Large intestine (tissue), 3 donors: ENCODE results near the gene ZEB1. TPM values are rescaled to one million over a fixed set of nuclear protein-coding genes. Genes with fewer than 3 reads are reported as not detected.
A peak's percentile ranks its signal among the peaks of the same experiment; 100 is the strongest.

Source experiments
- DNase-seq, 2 donors: peaks; one replicate each; pipeline versions ENCODE4 v3.0.0 to v3.0.0-alpha.2; 2013
- H3K27ac ChIP-seq: one replicate; pipeline ENCODE4 v1.5.1; 2013; ENCODE audit warnings: low read length
- H3K27me3 ChIP-seq: 2 replicates; pipeline ENCODE4 v1.6.1; 2013; ENCODE audit warnings: low read length; ENCODE audit not compliant: control insufficient read depth, insufficient read depth
- H3K36me3 ChIP-seq: 2 replicates; pipeline ENCODE4 v1.6.1; 2013; ENCODE audit warnings: low read length; ENCODE audit not compliant: control insufficient read depth, insufficient read depth
- H3K4me1 ChIP-seq: one replicate; pipeline ENCODE4 v1.6.1; 2013; ENCODE audit warnings: low read length; ENCODE audit not compliant: control insufficient read depth, insufficient read depth
- H3K4me3 ChIP-seq: one replicate; pipeline ENCODE4 v1.5.1; 2013; ENCODE audit warnings: low read length
- H3K9me3 ChIP-seq: one replicate; pipeline ENCODE4 v1.6.1; 2013; ENCODE audit warnings: mild to moderate bottlenecking, low read depth, low read length, moderate library complexity; ENCODE audit not compliant: control insufficient read depth
- WGBS: methylation state at CpG from one replicate; pipeline ENCODE4 v1.1.5; 2013; ENCODE audit warnings: low lambda C conversion rate; ENCODE audit not compliant: insufficient coverage; 5-methylcytosine and 5-hydroxymethylcytosine counted together
- polyA plus RNA-seq: library from polyadenylated mRNA; unstranded; fragments of 120-200 nt; gene quantifications from one replicate; pipeline ENCODE4 v1.2.1, GENCODE V29; 2013

Gene ZEB1
- polyA plus RNA-seq, 1 donor, result 25.1 TPM

GRCh38 chr10:31479752-31480151 is 160.7 kb downstream of the ZEB1 start:
- Histone ChIP-seq H3K4me3 (no peak overlapping the region), H3K36me3 (no peaks in the 10 kb centered on the region), H3K9me3 (peaks cover 3% of the 10 kb centered on the region), H3K27ac (no peak overlapping the region), H3K27me3 (no peaks in the 10 kb centered on the region), H3K4me1 (no peaks in the 10 kb centered on the region)
- no peak for DNase-seq

- Histone ChIP-seq H3K4me1 (no peaks in the 10 kb centered on the region), H3K27ac (no peak overlapping the region), H3K9me3 (no peaks in the 10 kb centered on the region), H3K4me3 (no peak overlapping the region), H3K36me3 (no peaks in the 10 kb centered on the region), H3K27me3 (no peaks in the 10 kb centered on the region)
- DNase-seq, result no peak
- no CpG with 5 or more reads among the region's 2 CpGs for whole genome bisulfite sequencing
Measured at GRCh38 chr10:31483546-31483945, 164.5 kb downstream of the ZEB1 start.

DNA sequence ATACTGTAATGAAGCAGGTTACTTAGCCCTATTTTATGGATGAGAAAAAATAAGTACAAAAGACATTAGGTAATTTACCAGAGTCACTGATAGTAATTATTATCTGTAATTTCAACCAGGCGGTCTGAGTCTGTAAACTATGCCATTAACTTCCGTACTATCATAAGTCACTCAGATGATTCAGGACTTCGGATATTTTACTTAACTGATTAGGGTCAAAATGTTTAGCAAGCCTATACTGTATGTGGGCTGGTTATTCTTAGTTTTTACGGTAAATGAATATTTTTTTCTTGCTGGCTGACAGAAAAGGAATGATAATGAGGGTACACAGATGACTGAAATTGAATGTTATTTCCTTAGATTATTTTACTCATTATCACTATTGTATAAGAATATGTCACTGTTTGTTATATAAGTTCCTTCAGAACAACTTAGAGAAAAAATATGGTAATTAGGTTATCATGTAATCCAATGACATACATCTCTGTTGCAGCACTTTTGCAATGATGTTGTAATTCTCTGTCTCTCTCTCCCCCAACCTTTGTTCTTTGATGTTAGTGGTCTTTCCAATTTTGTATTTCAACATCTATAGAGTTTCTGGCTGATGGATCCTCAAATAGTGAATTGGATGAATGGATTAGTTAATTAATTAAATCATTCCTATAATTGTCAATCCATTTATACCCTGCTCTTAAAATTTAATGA is 165.6 kb downstream of the ZEB1 start:
- DNase-seq, result no peak
- Histone ChIP-seq H3K36me3 (no peaks in the 10 kb centered on the region), H3K4me1 (no peaks in the 10 kb centered on the region), H3K27ac (no peak overlapping the region), H3K4me3 (no peak overlapping the region), H3K27me3 (no peaks in the 10 kb centered on the region), H3K9me3 (no peaks in the 10 kb centered on the region)
- WGBS, result 39% methylated on average over 2 of the region's 4 CpGs

GRCh38 chr10:31490858-31491504 is 172.0 kb downstream of the ZEB1 start:
- H3K36me3 ChIP-seq, result no peaks in the 10 kb centered on the region
- H3K27me3 ChIP-seq, result no peaks in the 10 kb centered on the region
- H3K9me3 ChIP-seq, result peaks cover 4% of the 10 kb centered on the region
- DNase-seq, result peak in 1 of 2 donors; percentile 4
- no peaks in the 10 kb centered on the region for H3K4me1 ChIP-seq
- 100% methylated on average over 1 of the region's 1 CpG for WGBS
- H3K4me3 ChIP-seq, result no peak overlapping the region
- no peak overlapping the region for H3K27ac ChIP-seq

GRCh38 chr10:31507427-31507826 is 188.4 kb downstream of the ZEB1 start:
- no peaks in the 10 kb centered on the region for H3K27me3 ChIP-seq
- H3K9me3 ChIP-seq, result peaks cover 20% of the 10 kb centered on the region
- peaks cover 2% of the 10 kb centered on the region for H3K36me3 ChIP-seq
- DNase-seq, result no peak
- no peak overlapping the region for H3K4me3 ChIP-seq
- H3K27ac ChIP-seq, result no peak overlapping the region
- 67% methylated on average over 2 of the region's 2 CpGs for WGBS
- H3K4me1 ChIP-seq, result no peaks in the 10 kb centered on the region

GRCh38 chr10:31508234-31508633 is 189.2 kb downstream of the ZEB1 start:
- no peaks in the 10 kb centered on the region for H3K4me1 ChIP-seq
- H3K27ac ChIP-seq, result no peak overlapping the region
- H3K9me3 ChIP-seq, result peaks cover 20% of the 10 kb centered on the region
- H3K27me3 ChIP-seq, result no peaks in the 10 kb centered on the region
- peaks cover 2% of the 10 kb centered on the region for H3K36me3 ChIP-seq
- no CpG with 5 or more reads among the region's 4 CpGs for WGBS
- no peak for DNase-seq
- no peak overlapping the region for H3K4me3 ChIP-seq

DNA sequence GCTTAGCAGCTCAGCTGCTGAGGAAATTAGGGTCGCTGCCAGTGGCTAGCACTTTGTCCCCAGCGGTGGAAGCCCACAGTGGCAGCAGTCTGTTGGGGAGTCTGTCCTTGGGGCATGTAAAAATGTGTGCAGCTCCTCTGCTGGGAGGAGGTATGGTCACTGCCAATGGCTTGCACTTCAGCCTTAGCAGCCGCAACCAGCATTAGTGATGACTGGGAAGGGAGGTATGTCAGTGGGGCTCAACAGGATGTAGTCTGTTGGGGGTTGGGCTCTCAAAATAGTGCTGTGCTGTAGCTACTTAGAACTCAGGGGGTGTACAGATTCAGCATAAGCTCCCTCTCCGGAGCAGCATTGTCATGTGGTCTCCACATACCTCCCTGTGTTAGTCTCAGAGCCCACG is 189.9 kb downstream of the ZEB1 start:
- Histone ChIP-seq H3K9me3 (peaks cover 20% of the 10 kb centered on the region), H3K27me3 (no peaks in the 10 kb centered on the region), H3K27ac (no peak overlapping the region), H3K36me3 (peaks cover 2% of the 10 kb centered on the region), H3K4me3 (no peak overlapping the region), H3K4me1 (no peaks in the 10 kb centered on the region)
- DNase-seq, result no peak
- no CpG with 5 or more reads among the region's 5 CpGs for WGBS

- Histone ChIP-seq H3K27me3 (no peaks in the 10 kb centered on the region), H3K36me3 (peaks cover 2% of the 10 kb centered on the region)
Measured at GRCh38 chr10:31509989-31510388, 191.0 kb downstream of the ZEB1 start.

GRCh38 chr10:31515116-31515515 is 196.1 kb downstream of the ZEB1 start:
- no peak for DNase-seq
- Histone ChIP-seq H3K27ac (no peak overlapping the region), H3K27me3 (no peaks in the 10 kb centered on the region), H3K36me3 (no peaks in the 10 kb centered on the region), H3K4me1 (no peaks in the 10 kb centered on the region), H3K4me3 (no peak overlapping the region), H3K9me3 (no peaks in the 10 kb centered on the region)
- WGBS, result 86% methylated on average over 1 of the region's 2 CpGs

More at GRCh38 chr10:31509989-31510388, 191.0 kb downstream of the ZEB1 start:
- DNase-seq, result no peak
- Histone ChIP-seq H3K4me3 (no peak overlapping the region), H3K27ac (no peak overlapping the region), H3K9me3 (peaks cover 20% of the 10 kb centered on the region), H3K4me1 (no peaks in the 10 kb centered on the region)

DNA sequence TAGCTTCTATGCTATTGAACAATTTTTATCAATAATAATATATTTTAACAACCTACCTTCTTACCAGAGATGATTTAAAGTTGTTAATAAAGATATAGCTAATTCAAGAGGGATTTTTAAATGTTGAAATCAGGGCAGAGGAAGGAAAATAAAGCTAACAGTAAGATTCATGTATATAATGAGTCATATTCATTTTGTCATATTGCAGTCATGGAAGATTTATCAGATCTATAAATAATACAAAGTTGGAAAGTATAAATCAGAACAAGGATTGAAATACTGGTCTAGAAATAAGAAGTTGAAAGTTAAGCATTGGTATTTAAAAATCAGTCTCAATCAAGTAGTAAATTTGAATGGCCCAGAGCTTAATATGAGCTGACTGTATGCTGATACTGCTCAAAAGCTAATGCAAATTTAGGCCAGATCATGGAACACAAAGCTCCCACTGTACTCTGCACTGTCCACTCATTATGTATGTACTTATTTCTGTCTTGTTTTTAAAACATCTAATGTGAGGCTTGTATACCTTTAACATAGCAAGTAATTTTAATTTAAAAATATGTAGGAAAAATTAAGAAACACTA is 196.9 kb downstream of the ZEB1 start:
- Histone ChIP-seq H3K36me3 (no peaks in the 10 kb centered on the region), H3K27ac (no peak overlapping the region), H3K27me3 (no peaks in the 10 kb centered on the region), H3K4me1 (no peaks in the 10 kb centered on the region), H3K4me3 (no peak overlapping the region), H3K9me3 (no peaks in the 10 kb centered on the region)
- no peak for DNase-seq
